Suprapubic skin (tissue), 3 donors: ENCODE data around the gene ARHGEF28.

Experiments
- CTCF ChIP-seq, 2 donors: fragments of 200-600 bp in 1 of 2; fragments of 450-650 bp in 1 of 2; sonication (generic) in 1 of 2; IDR thresholded peaks; one replicate each; pipeline ENCODE4 v1.5.1; 2016 to 2019; ENCODE audit warnings: antibody characterized with exemption in 2 of 2, mild to moderate bottlenecking in 1 of 2, moderate library complexity in 1 of 2
- POLR2A ChIP-seq, 2 donors: fragments of 450-650 bp; IDR thresholded peaks; one replicate each; pipeline ENCODE4 v1.6.1; 2017; ENCODE audit warnings: antibody characterized with exemption in 2 of 2, mild to moderate bottlenecking in 2 of 2, moderate library complexity in 2 of 2

- no peak for TF ChIP-seq CTCF (IDR thresholded peaks at IDR 0.05)
- no peak for TF ChIP-seq POLR2A (IDR thresholded peaks at IDR 0.05)
These were observed 321.1 kb downstream of the ARHGEF28 start for GRCh38 chr5:73946919-73947602.
